AG04450 (cell line): ENCODE data around the gene MICOS13. TPM values are rescaled to one million over a fixed set of nuclear protein-coding genes. Genes with fewer than 3 reads are reported as not detected.
"Not testable (repeated sequence)": the region's sequence is repeated elsewhere in the genome, so short reads cannot be mapped to it uniquely, and the experiment has no call there.

Source experiments
- CTCF ChIA-PET: fragments of 300-600, 350-600 bp; formaldehyde crosslinking; extraction: SDS; loops from one replicate; lab custom pipeline; 2022; ENCODE audit warnings: antibody characterized with exemption, inconsistent platforms; lab: Charles Lee
- POLR2A ChIA-PET: fragments of 350-600 bp; formaldehyde crosslinking; extraction: SDS; loops from one replicate; lab custom pipeline; 2021; ENCODE audit warnings: antibody characterized with exemption, inconsistent platforms; lab: Yijun Ruan, JAX
- DNase-seq: peaks from one replicate; pipeline ENCODE4 v3.0.0-alpha.2; 2011; ENCODE audit warnings: low read depth, low spot score
- H3K27ac ChIP-seq: one replicate; pipeline ENCODE4 v1.5.1; 2012; ENCODE audit warnings: low read depth, low read length, control low read depth
- H3K27me3 ChIP-seq: one replicate; pipeline ENCODE4 v1.6.0; 2012; ENCODE audit warnings: low read length; ENCODE audit not compliant: control insufficient read depth, insufficient read depth
- H3K4me3 ChIP-seq: 2 replicates; pipeline ENCODE4 v1.5.1; 2011; ENCODE audit warnings: mild to moderate bottlenecking, low read depth, low read length, control low read depth
- H3K9me3 ChIP-seq: 2 replicates; pipeline ENCODE4 v1.5.1; 2012; ENCODE audit warnings: low read length; ENCODE audit not compliant: control insufficient read depth, insufficient read depth
- polyA plus RNA-seq: library from polyadenylated mRNA; depleted of rRNA; stranded (reverse); fragments of >200 nt; gene quantifications from 2 replicates; pipeline ENCODE4 v1.2.3, GENCODE V29; 2011
- TF ChIP-seq, protein P1 (sequence below): IDR thresholded peaks from 2 replicates; pipeline ENCODE4 v1.5.1; 2011; ENCODE audit warnings: low read depth, low read length, control low read depth, inconsistent platforms

MICOS13 gene
- polyA plus RNA-seq, 1 experiment = 25.2 TPM

DNA sequence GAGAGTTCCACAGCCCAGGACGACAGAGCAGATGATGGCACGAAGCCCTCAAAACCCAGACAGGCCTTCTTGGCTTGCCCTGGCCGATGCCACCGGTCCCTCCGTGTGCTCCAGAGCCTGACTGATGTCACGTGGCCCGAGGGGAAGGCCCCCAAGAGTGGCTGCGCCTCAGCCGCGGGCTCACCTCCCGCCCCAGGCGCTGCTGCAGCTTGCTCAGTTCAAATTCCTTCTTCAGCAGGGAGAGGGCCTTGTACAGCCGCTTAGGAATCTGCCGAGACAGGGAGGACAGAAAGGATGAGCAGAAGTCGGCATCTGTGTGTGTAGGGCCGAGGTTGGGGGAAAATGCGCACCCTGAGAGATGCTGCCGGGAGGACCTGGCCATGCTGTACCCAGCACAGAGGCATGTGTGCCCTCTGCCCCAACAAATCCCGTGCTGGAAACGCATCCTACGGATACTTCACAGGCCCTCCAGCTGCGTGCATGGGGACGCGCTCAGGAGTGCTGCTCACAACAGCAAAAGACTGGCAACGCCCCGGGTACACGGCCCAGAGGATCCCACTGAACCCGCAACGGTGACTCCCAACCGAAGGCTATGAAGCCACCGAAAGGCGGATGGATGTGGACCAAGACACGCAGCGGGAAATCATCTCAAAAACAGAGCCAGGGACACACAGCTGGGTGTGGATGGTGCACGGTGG, 26.7 kb upstream of the MICOS13 start:
- ChIA-PET POLR2A (interaction anchor here (0.6 kb wide), 1 partner anchor 8 kb away, joined by 12 read pairs; no protein-coding TSS in a partner anchor), CTCF (no interaction called here)
- H3K27ac ChIP-seq = no peak overlapping the region

DNA sequence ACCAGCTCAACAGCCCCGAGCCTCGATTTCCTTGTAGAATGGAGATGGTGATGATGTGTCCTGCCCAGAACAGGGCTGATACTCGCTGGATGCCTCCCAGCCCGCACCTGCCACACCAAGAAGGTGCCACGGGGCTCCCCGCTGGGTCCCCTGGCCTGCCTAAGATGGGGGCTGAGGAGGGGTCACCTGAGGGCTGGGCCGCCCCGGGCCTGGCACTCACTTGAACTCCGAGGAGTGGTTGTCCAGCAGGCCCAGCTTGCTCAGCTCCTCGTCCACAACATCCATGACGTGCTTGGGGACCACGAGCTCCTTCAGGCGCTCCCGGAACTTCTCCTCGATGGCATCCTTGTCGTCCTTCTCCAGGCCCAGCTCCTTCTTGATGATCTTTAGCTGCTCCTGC, 25.2 kb upstream of the MICOS13 start:
- TF ChIP-seq, protein P1, sequence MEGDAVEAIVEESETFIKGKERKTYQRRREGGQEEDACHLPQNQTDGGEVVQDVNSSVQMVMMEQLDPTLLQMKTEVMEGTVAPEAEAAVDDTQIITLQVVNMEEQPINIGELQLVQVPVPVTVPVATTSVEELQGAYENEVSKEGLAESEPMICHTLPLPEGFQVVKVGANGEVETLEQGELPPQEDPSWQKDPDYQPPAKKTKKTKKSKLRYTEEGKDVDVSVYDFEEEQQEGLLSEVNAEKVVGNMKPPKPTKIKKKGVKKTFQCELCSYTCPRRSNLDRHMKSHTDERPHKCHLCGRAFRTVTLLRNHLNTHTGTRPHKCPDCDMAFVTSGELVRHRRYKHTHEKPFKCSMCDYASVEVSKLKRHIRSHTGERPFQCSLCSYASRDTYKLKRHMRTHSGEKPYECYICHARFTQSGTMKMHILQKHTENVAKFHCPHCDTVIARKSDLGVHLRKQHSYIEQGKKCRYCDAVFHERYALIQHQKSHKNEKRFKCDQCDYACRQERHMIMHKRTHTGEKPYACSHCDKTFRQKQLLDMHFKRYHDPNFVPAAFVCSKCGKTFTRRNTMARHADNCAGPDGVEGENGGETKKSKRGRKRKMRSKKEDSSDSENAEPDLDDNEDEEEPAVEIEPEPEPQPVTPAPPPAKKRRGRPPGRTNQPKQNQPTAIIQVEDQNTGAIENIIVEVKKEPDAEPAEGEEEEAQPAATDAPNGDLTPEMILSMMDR = no peak
- Histone ChIP-seq H3K27me3 (no peaks in the 10 kb centered on the region), H3K9me3 (peaks cover 3% of the 10 kb centered on the region; the same call in 1 of the 2 replicates), H3K27ac (no peak overlapping the region), H3K4me3 (no peak overlapping the region)
- no peak for DNase-seq
- ChIA-PET CTCF (interaction anchor here (1.0 to 1.4 kb wide), 2 partner anchors 15 to 18 kb away, joined by 3 read pairs; no protein-coding TSS in a partner anchor), POLR2A (interaction anchor here (1.3 kb wide), 1 partner anchor 16 kb away, joined by 3 read pairs; the partner anchor contains the start of gene RPL36)

More for the DNA sequence above, 26.7 kb upstream of the MICOS13 start:
- Histone ChIP-seq H3K4me3 (no peak overlapping the region), H3K27me3 (no peaks in the 10 kb centered on the region), H3K9me3 (no peaks in the 10 kb centered on the region; the same call in 1 of the 2 replicates)
- TF ChIP-seq, protein P1 = no peak
- DNase-seq = no peak

DNA sequence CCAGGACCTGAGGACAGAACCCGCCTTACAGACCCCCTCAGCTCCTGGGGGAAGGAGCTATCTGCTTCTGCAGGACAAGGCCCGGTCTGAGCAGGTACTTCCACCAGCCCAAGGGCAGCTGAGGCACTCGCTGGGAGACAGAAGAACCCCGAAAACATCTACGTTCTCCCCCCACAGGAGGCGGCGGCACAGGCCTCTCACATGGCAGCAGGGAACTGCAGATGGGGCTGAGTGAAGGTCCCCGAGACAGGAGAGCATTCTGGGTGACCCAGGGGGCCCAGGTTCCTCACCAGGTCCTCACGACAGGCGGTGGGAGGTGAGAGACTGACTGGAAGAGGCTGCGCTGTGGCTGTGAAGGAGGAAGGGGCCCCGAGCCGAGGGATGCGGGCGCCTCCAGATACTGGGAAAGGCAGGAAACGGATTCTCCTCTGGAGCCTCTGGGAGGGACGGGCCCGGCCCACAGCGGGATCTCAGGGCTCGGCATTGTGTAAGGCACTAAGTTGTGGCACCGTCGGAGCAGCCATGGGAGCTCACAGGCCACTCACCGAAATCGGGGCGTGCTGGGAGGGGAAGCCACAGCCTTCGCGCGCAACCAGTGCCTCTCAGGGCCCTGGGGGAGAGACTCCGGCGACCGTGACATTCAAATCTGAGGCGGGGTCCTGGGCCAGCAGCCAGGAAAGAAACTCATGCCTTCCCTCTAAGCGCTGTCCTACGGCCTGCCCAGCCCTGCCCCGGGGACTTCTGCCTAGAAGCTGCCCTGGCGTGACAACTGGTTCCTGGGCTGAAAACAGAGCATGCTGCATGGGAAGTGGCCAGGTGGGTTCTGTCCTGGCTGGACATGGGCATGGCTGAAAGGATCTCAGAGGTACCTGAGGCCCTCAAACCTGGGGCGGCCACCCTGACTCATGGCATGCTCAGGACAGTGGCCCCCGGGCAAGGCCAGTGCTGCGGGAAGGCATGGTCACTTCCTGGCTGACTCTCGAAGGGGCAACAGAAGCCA, 23.8 kb upstream of the MICOS13 start:
- H3K27me3 ChIP-seq = no peaks in the 10 kb centered on the region
- H3K9me3 ChIP-seq = peaks cover 3% of the 10 kb centered on the region; the same call in 1 of the 2 replicates
- ChIA-PET POLR2A (interaction anchor here (1.3 kb wide), 1 partner anchor 14 kb away, joined by 3 read pairs; the partner anchor contains the start of gene RPL36), CTCF (interaction anchor here (1.4 kb wide), 1 partner anchor 17 kb away, joined by 3 read pairs; no protein-coding TSS in a partner anchor)
- no peak overlapping the region for H3K4me3 ChIP-seq
- no peak for DNase-seq
- no peak overlapping the region for H3K27ac ChIP-seq
- TF ChIP-seq, protein P1 = no peak

DNA sequence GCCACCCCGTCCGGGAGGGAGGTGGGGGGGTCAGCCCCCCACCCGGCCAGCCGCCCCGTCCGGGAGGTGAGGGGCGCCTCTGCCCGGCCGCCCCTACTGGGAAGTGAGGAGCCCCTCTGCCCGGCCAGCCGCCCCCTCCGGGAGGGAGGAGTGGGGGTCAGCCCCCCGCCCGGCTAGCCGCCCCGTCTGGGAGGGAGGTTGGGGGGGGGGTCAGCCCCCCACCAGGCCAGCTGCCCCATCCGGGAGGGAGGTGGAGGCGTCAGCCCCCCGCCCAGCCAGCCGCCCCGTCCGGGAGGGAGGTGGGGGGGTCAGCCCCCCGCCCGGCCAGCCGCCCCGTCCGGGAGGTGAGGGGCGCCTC, 21.7 kb upstream of the MICOS13 start:
- DNase-seq, H3K27me3 ChIP-seq, H3K27ac ChIP-seq, H3K9me3 ChIP-seq, CTCF ChIA-PET, H3K4me3 ChIP-seq, POLR2A ChIA-PET: not testable (repeated sequence)

DNA sequence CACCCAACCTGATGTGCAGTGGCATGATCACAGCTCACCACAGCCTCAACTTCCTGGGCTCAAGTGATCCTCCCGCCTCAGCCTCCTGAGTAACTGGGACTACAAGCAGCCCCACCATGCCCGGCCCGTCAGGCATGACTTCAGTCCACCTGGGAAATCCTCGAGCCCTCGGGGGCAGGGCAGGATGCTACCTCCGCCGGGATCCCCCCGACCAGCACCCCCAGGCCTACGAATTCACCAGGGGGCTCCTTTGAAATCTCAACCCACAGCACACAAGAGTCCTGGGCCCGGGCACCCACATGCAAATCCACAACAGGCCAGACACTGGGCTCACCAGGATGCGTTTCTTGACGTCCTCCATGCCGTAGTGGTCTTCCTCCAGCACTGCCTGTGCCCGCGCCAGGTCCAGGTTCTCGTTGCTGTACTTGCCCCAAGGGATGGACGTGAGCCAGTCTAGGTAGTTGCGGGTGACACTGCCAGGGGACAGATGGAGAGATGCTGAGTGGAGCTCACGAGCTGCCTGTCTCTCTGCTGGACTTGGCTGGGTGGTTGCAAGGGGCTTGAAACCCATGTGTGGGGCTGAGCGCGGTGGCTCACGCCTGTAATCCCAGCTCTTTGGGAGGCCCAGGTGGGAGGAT, 20.3 kb upstream of the MICOS13 start:
- ChIA-PET POLR2A (interaction anchor here (1.0 to 1.2 kb wide), 2 partner anchors 11 to 19 kb away, joined by 3 read pairs; partner anchors contain the start of genes CATSPERD, LONP1 and RPL36), CTCF (interaction anchor here (1.0 kb wide), 1 partner anchor 13 kb away, joined by 3 read pairs; no protein-coding TSS in a partner anchor)
- TF ChIP-seq, protein P1 = no peak
- DNase-seq = no peak
- Histone ChIP-seq H3K27me3 (no peaks in the 10 kb centered on the region), H3K9me3 (peaks cover 3% of the 10 kb centered on the region; the same call in 1 of the 2 replicates), H3K4me3 (no peak overlapping the region), H3K27ac (no peak overlapping the region)
